HPDE6-E6E7 (cell line): Measurements from ENCODE around the gene GABPA.

Source experiments
- DNase-seq: peaks from one replicate; pipeline ENCODE4 v3.0.0; 2011; ENCODE audit warnings: missing footprints; ENCODE audit errors: extremely low spot score

The GABPA gene

DNA sequence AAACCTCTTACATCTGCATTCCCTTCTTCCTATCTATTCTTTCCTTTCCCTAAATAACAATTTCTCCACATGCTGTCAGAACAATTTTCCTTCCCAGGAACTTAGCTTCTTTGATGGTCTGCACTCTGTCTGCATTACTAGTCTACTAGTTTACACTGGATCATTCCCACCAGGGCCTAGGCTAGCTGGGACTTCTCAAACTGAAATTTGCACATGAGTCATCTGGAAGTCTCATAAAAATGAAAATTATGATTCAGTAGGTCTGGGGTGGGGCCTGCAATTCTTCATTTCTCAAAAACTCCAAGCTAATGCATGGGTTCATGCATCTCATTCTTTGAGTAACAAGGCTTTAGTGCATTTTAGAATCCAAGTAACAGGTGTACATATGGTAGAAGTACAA is 74.2 kb downstream of the GABPA start:
- no peak for DNase-seq

DNA sequence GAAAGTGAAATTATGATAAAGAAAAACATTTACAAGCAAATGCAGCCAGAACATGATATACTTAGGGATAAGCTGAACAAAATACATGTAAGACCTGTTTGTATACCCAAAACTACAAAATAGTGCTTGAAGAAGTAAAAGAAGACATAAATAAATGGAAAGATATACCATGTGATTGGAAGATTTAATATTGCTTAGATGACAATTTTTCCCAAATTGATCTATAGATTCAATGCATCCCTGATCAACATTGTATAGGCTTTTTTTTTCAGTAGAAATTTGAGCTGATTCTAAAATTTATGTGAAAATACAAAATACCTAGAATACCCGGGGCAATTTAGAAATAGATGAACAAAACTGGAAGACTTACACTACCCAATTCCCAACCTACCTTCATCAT is 76.4 kb downstream of the GABPA start:
- DNase-seq, result no peak

DNA sequence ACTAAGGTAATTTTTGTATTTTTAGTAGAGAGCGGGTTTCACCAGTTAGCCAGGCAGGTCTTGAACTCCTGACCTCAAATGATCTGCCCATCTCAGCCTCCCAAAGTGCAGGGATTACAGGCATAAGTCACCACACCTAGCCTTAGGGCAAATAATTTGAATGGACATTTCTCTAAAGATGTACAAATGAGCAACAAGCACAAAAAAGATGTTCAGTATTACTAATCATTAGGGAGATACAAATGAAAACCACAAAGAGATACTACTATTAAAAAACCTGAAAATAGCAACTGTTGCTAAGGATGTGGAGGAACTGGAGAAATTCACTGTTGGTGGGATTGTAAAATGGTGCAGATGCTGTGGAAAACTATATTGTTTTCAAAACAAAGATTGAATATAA is 79.1 kb downstream of the GABPA start:
- DNase-seq, result no peak

DNA sequence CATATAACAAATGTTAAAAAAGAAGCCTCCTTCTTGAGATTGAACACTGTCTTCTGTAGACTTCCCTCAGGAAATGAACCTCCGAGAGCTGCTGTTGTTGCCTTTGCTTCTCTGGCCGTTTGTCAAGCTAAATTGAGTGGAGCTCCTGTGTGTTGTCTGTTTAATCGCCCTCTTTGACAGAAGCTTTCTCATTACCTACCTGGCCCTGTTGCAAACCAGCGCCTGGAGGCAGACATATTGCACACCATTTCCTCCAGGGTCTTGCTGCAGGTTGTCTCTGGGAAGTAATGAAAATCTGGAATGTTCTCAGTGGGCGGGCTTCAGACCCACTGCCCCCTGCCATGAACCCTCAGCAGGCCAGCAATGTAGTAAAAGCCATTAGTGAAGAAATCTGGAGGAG is 83.3 kb downstream of the GABPA start:
- DNase-seq, result no peak

DNA sequence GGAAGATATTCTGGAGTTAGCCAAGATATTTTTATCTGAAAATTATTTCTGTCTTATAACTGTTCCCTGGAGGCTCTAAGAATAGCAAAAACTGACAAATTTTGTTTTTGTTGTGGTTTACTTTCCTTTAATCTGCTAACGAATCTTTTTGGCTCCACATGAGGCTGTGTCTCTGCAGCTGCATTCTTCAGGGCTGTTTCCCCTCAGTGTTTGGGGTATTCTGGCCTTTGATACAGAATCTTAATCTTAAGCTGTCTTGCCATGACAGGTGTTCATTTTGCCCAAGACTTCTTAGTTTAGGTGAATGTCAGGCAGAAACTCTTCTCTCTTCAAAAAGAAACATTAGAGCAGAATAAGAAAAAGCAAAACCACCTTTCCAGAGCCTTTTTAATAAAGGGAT is 83.8 kb downstream of the GABPA start:
- DNase-seq, result no peak
